KOPT-K1 (cell line): ENCODE results near the gene TCF4.

Experiments
- H3K27ac ChIP-seq: fragments of 200-600 bp; sonication (generic); 2 replicates; pipeline ENCODE4 v1.5.1; 2016; ENCODE audit warnings: antibody characterized with exemption, mild to moderate bottlenecking, low read depth, low read length; ENCODE audit not compliant: poor library complexity, severe bottlenecking
- H3K36me3 ChIP-seq: fragments of 200-600 bp; sonication (generic); 2 replicates; pipeline ENCODE4 v1.5.1; 2017; ENCODE audit warnings: antibody characterized with exemption, mild to moderate bottlenecking, low read length, moderate library complexity; ENCODE audit not compliant: insufficient read depth
- H3K9me3 ChIP-seq: fragments of 200-600 bp; sonication (generic); 2 replicates; pipeline ENCODE4 v1.5.1; 2017; ENCODE audit warnings: antibody characterized with exemption, low read length, mild to moderate bottlenecking; ENCODE audit not compliant: insufficient read depth, poor library complexity, severe bottlenecking

Gene TCF4

DNA sequence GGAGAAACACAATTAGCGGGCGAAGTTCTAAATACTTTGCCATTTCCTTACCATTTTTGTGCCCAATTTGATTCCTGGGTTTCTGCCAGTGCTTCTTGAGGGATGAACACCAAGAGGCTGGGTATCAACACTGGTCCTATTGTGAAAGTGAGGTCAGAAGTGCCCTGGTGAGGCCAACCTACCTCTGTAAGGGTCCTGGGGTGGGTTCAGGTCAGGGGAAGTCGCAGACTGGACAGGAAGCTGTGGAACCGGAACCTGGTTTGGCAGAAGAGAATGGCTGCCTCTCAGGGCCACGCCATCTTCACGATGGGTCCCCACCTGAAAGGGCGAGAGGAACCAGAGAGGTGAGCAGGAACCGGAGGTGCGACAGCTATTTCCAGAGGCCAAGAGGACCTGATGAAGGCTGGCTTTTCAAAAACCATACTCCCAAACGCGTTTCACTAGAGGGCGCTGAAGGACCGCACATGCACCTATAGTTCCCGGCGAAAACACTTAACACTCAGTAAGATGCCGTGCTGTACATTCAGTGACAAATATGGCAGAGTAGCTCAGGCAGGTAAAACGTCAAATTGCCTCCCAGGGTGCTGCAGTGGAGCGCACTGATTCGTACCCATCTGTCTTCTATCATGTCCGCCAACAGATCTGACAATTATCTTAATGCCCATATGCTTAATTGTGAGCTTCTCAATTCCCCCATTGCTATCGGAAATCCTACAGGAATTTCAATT, 353.5 kb downstream of the TCF4 start:
- Histone ChIP-seq H3K9me3 (no peaks in the 10 kb centered on the region), H3K27ac (no peak overlapping the region), H3K36me3 (no peaks in the 10 kb centered on the region)

DNA sequence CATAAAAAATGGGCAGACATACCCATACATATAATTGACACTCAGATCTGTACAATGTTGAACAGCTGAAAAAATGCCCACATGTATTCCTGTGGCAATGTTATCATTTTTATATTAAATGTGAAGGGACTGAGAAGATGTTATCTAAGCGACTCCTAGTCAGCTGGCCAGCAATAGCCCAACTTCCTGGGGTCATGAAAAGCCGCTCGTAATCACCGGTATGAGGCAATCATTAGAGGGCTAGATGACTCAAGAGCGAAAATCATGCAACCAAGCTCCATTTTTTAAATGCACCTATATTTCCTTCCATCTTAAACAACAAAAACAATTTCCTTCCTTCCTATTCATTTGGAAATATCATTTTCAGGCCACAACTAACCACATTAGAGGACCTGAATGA, 354.1 kb downstream of the TCF4 start:
- H3K27ac ChIP-seq = no peak overlapping the region

DNA sequence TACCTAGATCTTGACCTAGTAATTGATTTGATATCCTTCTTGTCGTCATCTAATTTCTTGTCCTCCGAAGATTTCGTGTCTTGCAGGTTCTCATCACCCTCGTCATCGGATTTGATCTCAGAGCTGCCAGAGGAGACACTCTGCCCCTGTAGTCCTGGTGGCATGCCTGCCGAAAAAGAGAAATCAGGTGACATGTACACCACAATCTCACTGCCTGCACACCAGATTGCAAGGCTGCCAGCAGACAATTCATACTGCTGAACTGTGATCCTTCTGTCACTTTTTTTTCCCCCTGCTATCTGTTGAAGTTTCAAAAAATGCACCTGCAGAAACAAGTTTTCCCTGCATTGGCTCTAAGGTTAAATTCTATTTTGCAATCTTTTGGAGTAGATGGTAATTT, 355.5 kb downstream of the TCF4 start:
- no peaks in the 10 kb centered on the region for H3K9me3 ChIP-seq
- H3K27ac ChIP-seq = no peak overlapping the region
- no peaks in the 10 kb centered on the region for H3K36me3 ChIP-seq

More for the DNA sequence above, 354.1 kb downstream of the TCF4 start:
- Histone ChIP-seq H3K9me3 (no peaks in the 10 kb centered on the region), H3K36me3 (no peaks in the 10 kb centered on the region)

DNA sequence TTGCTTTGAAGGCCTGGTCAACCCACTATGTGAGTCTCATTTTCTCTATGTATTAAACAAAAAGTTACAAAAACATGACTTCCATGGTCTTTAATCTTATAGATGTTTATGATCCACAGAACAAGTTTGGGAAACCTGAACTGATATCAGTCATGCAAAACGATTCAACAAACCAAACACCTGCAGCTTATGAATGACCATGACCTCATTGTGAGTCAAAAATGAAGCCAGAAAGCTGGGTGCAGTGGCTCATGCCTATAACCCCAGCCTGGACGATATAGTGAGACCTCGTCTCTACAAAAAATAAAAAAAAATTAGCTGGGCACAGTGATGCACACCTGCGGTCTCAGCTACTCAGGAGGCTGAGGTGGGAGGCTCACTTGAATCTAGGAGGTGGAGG, 358.3 kb downstream of the TCF4 start:
- H3K27ac ChIP-seq = no peak overlapping the region
- no peaks in the 10 kb centered on the region for H3K36me3 ChIP-seq
- no peaks in the 10 kb centered on the region for H3K9me3 ChIP-seq

DNA sequence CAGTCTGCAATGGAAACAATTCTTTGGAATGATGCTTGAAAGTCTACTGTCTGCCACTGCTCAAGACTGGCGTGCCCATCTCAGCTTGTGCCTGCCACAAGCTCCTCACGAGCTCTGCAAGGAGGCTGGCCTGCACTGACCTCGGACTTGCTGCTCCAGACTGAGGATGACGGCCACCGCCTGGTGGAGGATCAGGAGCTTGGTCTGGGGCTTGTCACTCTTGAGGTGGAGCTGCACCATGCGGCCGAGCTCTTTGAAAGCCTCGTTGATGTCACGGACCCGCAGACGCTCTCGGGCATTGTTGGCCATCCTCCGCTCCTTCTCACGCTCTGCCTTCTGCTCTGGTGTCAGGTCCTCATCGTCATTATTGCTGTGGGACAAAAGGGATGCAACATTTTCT, 359.3 kb downstream of the TCF4 start:
- Histone ChIP-seq H3K27ac (no peak overlapping the region), H3K9me3 (no peaks in the 10 kb centered on the region), H3K36me3 (no peaks in the 10 kb centered on the region)

DNA sequence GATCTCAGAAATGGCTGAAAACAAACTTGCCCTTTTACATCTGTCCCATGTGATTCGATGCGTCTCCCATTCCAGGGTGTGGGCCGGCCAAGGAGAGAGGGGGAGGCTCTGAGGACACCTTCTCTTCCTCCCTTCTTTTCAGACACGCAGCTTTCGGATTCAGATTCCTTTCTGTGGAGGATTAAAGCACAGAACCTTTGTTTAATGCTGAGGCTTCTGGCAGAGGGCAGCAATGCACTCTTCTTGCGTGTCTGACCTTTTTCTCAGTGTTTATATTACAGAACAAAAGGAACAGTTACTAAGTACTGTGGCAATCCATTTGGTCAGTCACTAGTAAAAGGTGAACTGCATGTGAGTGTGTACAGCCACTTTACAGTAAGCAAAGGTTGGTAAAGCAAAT, 359.8 kb downstream of the TCF4 start:
- Histone ChIP-seq H3K36me3 (no peaks in the 10 kb centered on the region), H3K27ac (no peak overlapping the region), H3K9me3 (no peaks in the 10 kb centered on the region)

DNA sequence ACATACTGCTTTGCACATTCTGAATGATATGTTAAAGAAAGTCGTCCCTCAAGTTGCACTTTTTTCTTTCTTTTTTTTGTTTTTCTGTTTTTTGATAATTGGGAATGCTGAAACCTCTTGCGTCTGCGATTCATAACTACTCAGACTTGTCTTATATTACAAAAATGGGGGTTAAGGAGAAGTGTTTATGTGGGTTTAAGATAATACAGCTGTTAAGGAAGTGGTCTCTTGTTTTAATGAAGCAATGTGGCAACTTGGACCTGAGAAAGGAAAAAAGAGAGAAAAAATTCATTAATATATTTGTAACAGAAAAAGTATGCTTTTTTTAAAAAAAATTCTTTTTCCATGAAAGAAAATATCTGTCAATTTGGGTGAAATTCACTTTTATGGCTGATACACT, 360.2 kb downstream of the TCF4 start:
- Histone ChIP-seq H3K27ac (no peak overlapping the region), H3K36me3 (no peaks in the 10 kb centered on the region), H3K9me3 (no peaks in the 10 kb centered on the region)

DNA sequence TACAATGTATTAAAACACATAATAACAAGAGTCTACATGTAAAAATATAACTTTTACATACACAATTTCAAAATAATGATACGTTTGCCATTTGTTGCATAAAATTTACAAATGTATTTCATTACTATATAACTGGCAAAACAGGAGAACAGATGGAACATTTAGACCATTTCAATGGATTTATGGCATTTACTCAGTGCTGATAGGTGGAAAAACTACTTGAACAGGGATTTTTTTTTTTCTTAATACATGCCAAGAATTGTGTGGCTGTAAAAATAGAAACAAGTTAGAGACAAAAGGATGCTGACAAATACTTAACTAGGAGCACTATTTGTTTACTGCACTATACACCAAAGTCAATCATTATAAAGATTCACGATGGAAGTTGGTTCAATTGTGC, 361.9 kb downstream of the TCF4 start:
- H3K36me3 ChIP-seq = no peaks in the 10 kb centered on the region
- no peaks in the 10 kb centered on the region for H3K9me3 ChIP-seq
- H3K27ac ChIP-seq = no peak overlapping the region

DNA sequence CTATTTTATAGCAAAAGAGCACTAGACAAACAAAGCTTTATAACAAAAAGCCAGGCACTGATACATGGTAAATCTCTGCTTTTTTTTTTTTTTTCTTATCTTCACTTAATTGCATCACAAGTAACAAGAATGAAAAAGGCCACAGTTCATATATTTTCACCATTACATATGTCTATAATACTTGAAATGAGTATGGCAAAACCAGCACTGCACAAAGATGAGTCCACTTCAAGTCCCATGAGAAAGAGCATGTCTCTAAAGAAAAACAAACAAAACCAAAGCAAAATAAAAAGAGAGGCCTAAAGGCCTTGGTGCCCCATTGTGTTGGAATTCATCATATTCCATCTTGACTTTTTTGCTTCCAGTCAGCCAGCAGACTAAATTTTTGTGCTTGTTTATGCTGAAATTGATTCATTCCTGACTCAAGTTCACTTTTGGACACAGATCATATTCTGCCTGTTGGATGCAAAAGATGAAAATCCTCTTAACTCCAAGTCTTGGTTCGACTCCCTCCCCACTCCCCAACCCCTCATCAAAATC, 363.8 kb downstream of the TCF4 start:
- Histone ChIP-seq H3K36me3 (no peaks in the 10 kb centered on the region), H3K27ac (no peak overlapping the region), H3K9me3 (no peaks in the 10 kb centered on the region)

DNA sequence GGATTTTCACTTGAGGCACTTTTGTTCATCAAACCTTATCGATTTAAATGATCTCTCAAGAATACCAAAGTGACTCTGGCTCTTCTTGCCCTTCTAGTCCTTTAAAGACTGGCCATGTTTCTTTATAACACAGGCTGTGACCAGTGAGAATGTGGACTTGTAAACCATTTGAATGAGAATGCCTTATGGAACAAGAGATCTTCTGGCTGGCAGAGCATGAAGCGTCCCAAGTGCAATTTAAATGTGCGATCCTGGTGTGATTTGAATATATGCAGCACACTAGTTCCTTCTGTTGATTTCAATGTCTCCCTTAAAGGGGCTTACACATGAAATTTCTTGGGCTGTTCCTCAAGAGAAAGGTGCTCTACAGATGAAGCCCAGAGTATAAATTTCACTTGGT, 366.4 kb downstream of the TCF4 start:
- H3K27ac ChIP-seq = no peak overlapping the region
- H3K36me3 ChIP-seq = no peaks in the 10 kb centered on the region
- no peaks in the 10 kb centered on the region for H3K9me3 ChIP-seq

DNA sequence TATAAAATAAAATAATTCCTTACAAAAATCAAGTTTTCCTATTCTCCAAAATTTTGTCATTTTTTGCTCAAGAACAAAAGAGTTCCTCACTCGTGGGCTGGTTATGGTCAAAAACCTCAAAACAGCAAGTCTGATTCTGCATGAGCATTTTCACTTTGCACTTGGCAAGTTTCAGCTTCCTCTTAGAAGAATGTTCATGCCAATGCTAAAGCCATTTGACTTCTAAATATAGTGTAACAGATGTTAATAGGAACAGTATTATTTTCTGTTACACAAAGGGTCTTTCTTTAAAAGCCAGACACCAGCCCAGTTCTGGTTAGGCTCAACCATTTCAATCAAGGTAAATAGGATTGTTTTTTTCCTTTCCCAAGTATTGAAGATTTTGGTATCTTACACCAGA, 367.5 kb downstream of the TCF4 start:
- Histone ChIP-seq H3K27ac (no peak overlapping the region), H3K9me3 (no peaks in the 10 kb centered on the region), H3K36me3 (no peaks in the 10 kb centered on the region)

DNA sequence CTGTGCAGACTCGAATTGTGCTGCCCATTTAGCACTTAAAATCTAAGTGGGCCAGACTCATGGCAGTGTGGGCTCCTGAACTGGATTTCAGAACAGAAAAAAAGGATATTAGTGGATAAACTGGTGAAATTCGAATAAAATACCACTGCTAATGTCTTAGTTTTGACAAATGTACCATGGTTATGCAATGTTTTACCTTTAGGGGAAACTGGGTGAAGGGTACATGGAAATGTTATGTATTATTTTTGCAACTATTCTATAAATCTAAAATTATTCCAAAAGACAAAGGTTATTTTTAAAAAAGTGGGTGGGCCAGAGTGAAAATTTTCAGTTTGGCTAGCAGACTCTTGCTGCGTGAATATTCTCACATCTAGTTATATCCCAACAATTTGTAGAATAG, 368.2 kb downstream of the TCF4 start:
- no peaks in the 10 kb centered on the region for H3K36me3 ChIP-seq
- H3K27ac ChIP-seq = no peak overlapping the region
- no peaks in the 10 kb centered on the region for H3K9me3 ChIP-seq

DNA sequence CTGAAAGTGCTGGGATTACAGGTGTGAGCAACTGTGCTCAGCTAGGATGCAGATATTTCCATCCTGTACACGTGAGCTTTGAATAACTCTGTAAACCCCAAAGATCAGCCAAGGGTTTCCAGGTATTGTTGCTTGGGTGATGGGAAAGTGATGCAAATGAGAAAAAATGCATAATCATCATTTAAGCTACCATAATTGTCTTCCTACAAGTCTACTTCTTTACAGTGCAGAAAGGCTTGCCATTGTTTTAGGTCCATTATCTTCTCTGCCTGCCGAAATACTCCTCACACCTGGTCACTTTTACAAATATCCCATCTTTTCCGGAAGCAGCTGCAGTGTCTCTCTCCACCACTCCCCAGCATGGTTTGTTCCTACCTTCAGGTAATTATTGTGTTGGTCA, 368.9 kb downstream of the TCF4 start:
- Histone ChIP-seq H3K9me3 (no peaks in the 10 kb centered on the region), H3K36me3 (no peaks in the 10 kb centered on the region), H3K27ac (no peak overlapping the region)

DNA sequence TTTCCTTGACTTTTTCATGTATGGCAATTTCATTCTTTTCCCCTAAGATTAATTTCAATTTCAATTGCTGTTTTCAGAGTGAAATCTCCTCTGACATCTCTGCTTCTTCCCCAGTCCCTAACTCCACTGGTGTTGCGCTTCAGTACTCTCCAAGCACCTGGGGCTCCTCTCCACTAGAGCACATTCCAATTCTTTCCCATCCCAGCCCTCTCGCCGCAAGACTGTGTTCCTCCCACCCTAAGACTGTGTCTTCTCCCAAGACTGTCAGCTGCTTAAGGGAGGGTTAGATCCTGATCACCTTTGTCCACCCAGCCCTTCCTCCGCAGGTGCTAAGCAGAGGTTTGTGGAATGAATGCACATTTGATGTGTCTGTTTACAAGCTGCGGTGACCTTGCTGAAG, 373.0 kb downstream of the TCF4 start:
- no peak overlapping the region for H3K27ac ChIP-seq

DNA sequence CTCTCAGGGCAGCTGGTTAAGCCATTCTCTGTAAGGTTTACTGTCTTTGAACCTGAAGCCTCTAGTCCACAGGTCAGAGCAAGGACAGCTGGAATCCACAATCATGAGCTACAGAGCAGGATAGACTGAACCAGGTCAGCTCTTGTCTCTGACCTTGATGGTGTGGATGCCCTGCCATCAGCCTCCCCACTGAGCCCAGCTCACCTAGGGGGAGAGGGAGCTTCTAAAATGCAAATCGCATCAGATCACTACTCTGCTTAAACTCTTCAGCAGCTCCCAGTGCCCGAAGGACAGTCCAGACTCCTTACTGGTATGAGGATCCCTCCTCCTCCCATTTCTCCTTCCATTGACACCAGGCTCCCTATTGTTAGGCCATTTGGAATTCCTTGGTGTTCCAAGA, 373.5 kb downstream of the TCF4 start:
- Histone ChIP-seq H3K9me3 (no peaks in the 10 kb centered on the region), H3K36me3 (no peaks in the 10 kb centered on the region), H3K27ac (no peak overlapping the region)

More for the DNA sequence above, 373.0 kb downstream of the TCF4 start:
- H3K36me3 ChIP-seq = no peaks in the 10 kb centered on the region
- no peaks in the 10 kb centered on the region for H3K9me3 ChIP-seq

DNA sequence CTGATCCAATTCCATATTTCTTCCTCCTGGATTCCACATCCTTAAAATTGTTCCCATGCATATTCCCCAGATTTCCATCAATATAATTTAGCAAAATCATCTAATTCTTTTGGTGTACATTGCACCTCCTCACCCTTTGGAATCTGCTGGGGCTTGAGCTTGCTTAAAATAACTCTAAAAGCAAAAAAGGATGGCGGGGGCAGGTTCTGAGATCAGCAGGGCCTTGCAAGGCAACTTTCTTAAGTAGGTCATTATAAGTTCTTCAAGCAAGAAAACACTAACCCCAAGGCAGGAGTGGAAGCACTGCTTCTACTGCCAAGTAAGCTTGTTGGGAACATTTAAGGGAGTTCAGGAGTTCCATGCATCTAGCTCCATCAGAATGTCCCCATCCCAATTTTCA, 374.4 kb downstream of the TCF4 start:
- Histone ChIP-seq H3K27ac (no peak overlapping the region), H3K36me3 (no peaks in the 10 kb centered on the region), H3K9me3 (no peaks in the 10 kb centered on the region)
